MM.1S (cell line): Measurements from ENCODE around the gene KCNQ1.

Experiments
- CTCF ChIP-seq: fragments of 300-600 bp; sonication (generic); IDR thresholded peaks from 2 replicates; pipeline ENCODE4 v1.5.1; 2016; ENCODE audit warnings: antibody characterized with exemption, low read length, mixed read lengths
- EZH2 ChIP-seq: fragments of 300-600 bp; sonication (generic); optimal IDR thresholded peaks from 2 replicates; pipeline ENCODE3; 2017; ENCODE audit warnings: low read depth, mild to moderate bottlenecking, antibody characterized with exemption, low read length, mixed read lengths
- EZH2phosphoT487 ChIP-seq: fragments of 300-600 bp; sonication (generic); IDR thresholded peaks from 2 replicates; pipeline ENCODE4 v1.6.1; 2018; ENCODE audit warnings: antibody characterized with exemption, low read length

- TF ChIP-seq CTCF (peak; percentile 88), EZH2phosphoT487 (no peak), EZH2 (no peak)
Observed at GRCh38 chr11:2420502-2421225, 24.1 kb upstream of the KCNQ1 start.
